GM21717 (cell line): ENCODE measurements around the gene C6.

Experiments used
- ATAC-seq: cut with Tn5 transposase; IDR thresholded peaks from one replicate; pipeline ENCODE4 v1.9.1; 2021; ENCODE audit warnings: mild to moderate bottlenecking, moderate library complexity; ENCODE audit not compliant: unreplicated experiment

The C6 gene

GRCh38 chr5:41127967-41128690, 85.2 kb downstream of the C6 start:
- no peak for ATAC-seq

GRCh38 chr5:41122459-41122858, 90.9 kb downstream of the C6 start:
- ATAC-seq = no peak

- no peak for ATAC-seq
Observed at GRCh38 chr5:41120600-41120999, 92.7 kb downstream of the C6 start.

GRCh38 chr5:41118177-41118576, 95.2 kb downstream of the C6 start:
- no peak for ATAC-seq

GRCh38 chr5:41115281-41115680, 98.1 kb downstream of the C6 start:
- no peak for ATAC-seq

GRCh38 chr5:41112486-41113455, 100.6 kb downstream of the C6 start:
- ATAC-seq = no peak

- ATAC-seq = no peak
Observed at GRCh38 chr5:41109186-41109585, 104.1 kb downstream of the C6 start.

- ATAC-seq = no peak
Observed at GRCh38 chr5:41102341-41102740, 111.0 kb downstream of the C6 start.

- no peak for ATAC-seq
Observed at GRCh38 chr5:41097642-41098041, 115.7 kb downstream of the C6 start.

GRCh38 chr5:41095324-41096101, 117.8 kb downstream of the C6 start:
- no peak for ATAC-seq

GRCh38 chr5:41094871-41095270, 118.5 kb downstream of the C6 start:
- ATAC-seq = no peak

- no peak for ATAC-seq
Observed at GRCh38 chr5:41093803-41094202, 119.5 kb downstream of the C6 start.
